MM.1S (cell line): ENCODE results near the gene TWIST1.

Source experiments
- DNase-seq: peaks from one replicate; pipeline ENCODE4 v3.0.0-alpha.2; 2015
- H2AFZ ChIP-seq: fragments of 300-600 bp; sonication (generic); 2 replicates; pipeline ENCODE4 v1.6.0; 2016; ENCODE audit warnings: antibody characterized with exemption, low read length
- H3F3A ChIP-seq: fragments of 300-600 bp; sonication (generic); 2 replicates; pipeline ENCODE4 v1.6.1; 2016; ENCODE audit warnings: mild to moderate bottlenecking, antibody characterized with exemption, low read length, moderate library complexity, mixed read lengths; ENCODE audit not compliant: insufficient read depth
- H3K27ac ChIP-seq: fragments of 300-600 bp; sonication (generic); 2 replicates; pipeline ENCODE4 v1.5.1; 2016; ENCODE audit warnings: mild to moderate bottlenecking, low read length
- H3K27me3 ChIP-seq: fragments of 300-600 bp; sonication (generic); replicated peaks from 2 replicates; pipeline ENCODE4 v1.6.0; 2016; ENCODE audit warnings: low read length; ENCODE audit not compliant: insufficient read depth
- H3K36me3 ChIP-seq: fragments of 300-600 bp; sonication (generic); replicated peaks from 2 replicates; pipeline ENCODE4 v1.6.1; 2016; ENCODE audit warnings: mild to moderate bottlenecking, low read length, mixed read lengths; ENCODE audit not compliant: insufficient read depth
- H3K4me1 ChIP-seq: fragments of 300-600 bp; sonication (generic); 2 replicates; pipeline ENCODE4 v1.6.1; 2016; ENCODE audit warnings: low read length, mixed read lengths
- H3K4me2 ChIP-seq: fragments of 300-600 bp; sonication (generic); 2 replicates; pipeline ENCODE4 v1.6.0; 2016; ENCODE audit warnings: low read depth, low read length
- H3K4me3 ChIP-seq: fragments of 300-600 bp; sonication (generic); 2 replicates; pipeline ENCODE4 v1.5.1; 2016; ENCODE audit warnings: low read length, mixed read lengths
- H3K79me2 ChIP-seq: fragments of 300-600 bp; sonication (generic); 2 replicates; pipeline ENCODE4 v1.6.1; 2016; ENCODE audit warnings: mixed run types, low read length, mixed read lengths
- H3K9ac ChIP-seq: fragments of 300-600 bp; sonication (generic); 2 replicates; pipeline ENCODE4 v1.6.1; 2016; ENCODE audit warnings: low read length, mixed read lengths
- H3K9me2 ChIP-seq: fragments of 300-600 bp; sonication (generic); replicated peaks from 2 replicates; pipeline ENCODE4 v1.6.1; 2016; ENCODE audit warnings: mild to moderate bottlenecking, low read length, mixed read lengths; ENCODE audit not compliant: insufficient read depth
- H3K9me3 ChIP-seq: fragments of 300-600 bp; sonication (generic); replicated peaks from 2 replicates; pipeline ENCODE4 v1.6.1; 2016; ENCODE audit warnings: mild to moderate bottlenecking, low read length, mixed read lengths; ENCODE audit not compliant: insufficient read depth
- H4K20me1 ChIP-seq: fragments of 300-600 bp; sonication (generic); 2 replicates; pipeline ENCODE4 v1.6.1; 2016; ENCODE audit warnings: mild to moderate bottlenecking, low read length, moderate library complexity, mixed read lengths; ENCODE audit not compliant: insufficient read depth
- CTCF ChIP-seq: fragments of 300-600 bp; sonication (generic); IDR thresholded peaks from 2 replicates; pipeline ENCODE4 v1.5.1; 2016; ENCODE audit warnings: antibody characterized with exemption, low read length, mixed read lengths
- EZH2 ChIP-seq: fragments of 300-600 bp; sonication (generic); optimal IDR thresholded peaks from 2 replicates; pipeline ENCODE3; 2017; ENCODE audit warnings: low read depth, mild to moderate bottlenecking, antibody characterized with exemption, low read length, mixed read lengths
- EZH2phosphoT487 ChIP-seq: fragments of 300-600 bp; sonication (generic); IDR thresholded peaks from 2 replicates; pipeline ENCODE4 v1.6.1; 2018; ENCODE audit warnings: antibody characterized with exemption, low read length

TWIST1 gene

GRCh38 chr7:19128856-19129255, 11.4 kb upstream of the TWIST1 start:
- Histone ChIP-seq H3K27ac (no peak overlapping the region), H2AFZ (no peak overlapping the region), H3K27me3 (no peaks in the 10 kb centered on the region), H4K20me1 (no peaks in the 10 kb centered on the region), H3K4me1 (no peaks in the 10 kb centered on the region), H3K9me2 (no peaks in the 10 kb centered on the region), H3K4me3 (no peak overlapping the region), H3K4me2 (no peak overlapping the region), H3K9ac (no peak overlapping the region), H3K79me2 (no peaks in the 10 kb centered on the region), H3K9me3 (no peaks in the 10 kb centered on the region), H3F3A (no peaks in the 10 kb centered on the region), H3K36me3 (no peaks in the 10 kb centered on the region)
- TF ChIP-seq CTCF: no peak
- no peak for TF ChIP-seq EZH2phosphoT487
- TF ChIP-seq EZH2: no peak
- no peak for DNase-seq

GRCh38 chr7:19121977-19122588, 4.6 kb upstream of the TWIST1 start:
- peak; percentile 75 for TF ChIP-seq CTCF
- no peak for TF ChIP-seq EZH2phosphoT487
- Histone ChIP-seq H2AFZ (no peak overlapping the region), H3K9me2 (no peaks in the 10 kb centered on the region), H3K79me2 (no peaks in the 10 kb centered on the region), H3K9me3 (no peaks in the 10 kb centered on the region), H3K4me3 (no peak overlapping the region), H3K27ac (no peak overlapping the region), H3F3A (no peaks in the 10 kb centered on the region), H3K36me3 (no peaks in the 10 kb centered on the region), H3K4me1 (no peaks in the 10 kb centered on the region), H3K9ac (no peak overlapping the region), H3K27me3 (peaks cover 6% of the 10 kb centered on the region; the same call in 1 of the 2 replicates), H4K20me1 (no peaks in the 10 kb centered on the region), H3K4me2 (no peak overlapping the region)
- DNase-seq: peak; percentile 50

- no peak overlapping the region for H3K4me3 ChIP-seq
- H3K79me2 ChIP-seq: no peaks in the 10 kb centered on the region
- peaks cover 6% of the 10 kb centered on the region; the same call in 1 of the 2 replicates for H3K27me3 ChIP-seq
- no peaks in the 10 kb centered on the region for H3K9me3 ChIP-seq
- no peak overlapping the region for H3K4me2 ChIP-seq
- H3F3A ChIP-seq: no peaks in the 10 kb centered on the region
- no peaks in the 10 kb centered on the region for H3K9me2 ChIP-seq
- no peaks in the 10 kb centered on the region for H4K20me1 ChIP-seq
- no peak overlapping the region for H3K9ac ChIP-seq
- no peak for TF ChIP-seq CTCF
- TF ChIP-seq EZH2phosphoT487: no peak
- no peak for TF ChIP-seq EZH2
- H2AFZ ChIP-seq: no peak overlapping the region
- no peaks in the 10 kb centered on the region for H3K36me3 ChIP-seq
- H3K27ac ChIP-seq: no peak overlapping the region
- DNase-seq: no peak
- 0 out of 2 replicates have a peak, but pooled peaks cover 4% of the 10 kb centered on the region for H3K4me1 ChIP-seq
Measured at GRCh38 chr7:19119870-19120486, 2.5 kb upstream of the TWIST1 start.
